ENCODE measurements around the gene GRIN2B.

The GRIN2B gene

DNA sequence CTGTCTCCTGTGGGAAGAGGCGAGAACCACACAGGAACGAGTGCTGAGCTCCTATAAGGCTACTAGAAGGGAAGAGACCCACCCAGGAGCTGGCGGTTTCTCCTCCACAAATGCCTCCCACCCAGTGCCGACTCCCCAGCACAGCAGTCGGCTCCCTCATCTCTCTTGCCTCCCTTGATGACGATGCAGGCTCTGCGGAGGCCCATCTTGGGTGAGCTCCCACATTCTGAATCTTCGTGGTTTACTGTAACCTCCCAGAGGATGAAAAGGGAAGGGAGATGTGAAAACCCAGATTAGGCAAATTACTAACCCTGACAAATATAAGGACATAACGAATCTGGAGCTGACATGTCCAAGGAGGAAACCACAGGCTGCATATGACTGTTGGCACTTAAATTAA is 23.8 kb downstream of the GRIN2B start:
- DNase-seq (ENCODE audit: low spot score), result no peak

GRCh38 chr12:13956060-13956590 is 25.3 kb downstream of the GRIN2B start:
- no peak for DNase-seq (ENCODE audit: low spot score)

GRCh38 chr12:13952096-13952495 is 29.3 kb downstream of the GRIN2B start:
- no peak for DNase-seq (ENCODE audit: low spot score)

GRCh38 chr12:13950502-13950901 is 30.9 kb downstream of the GRIN2B start:
- DNase-seq (ENCODE audit: low spot score), result peak; percentile 39

GRCh38 chr12:13948621-13949020 is 32.8 kb downstream of the GRIN2B start:
- no peak for DNase-seq (ENCODE audit: low spot score)

DNA sequence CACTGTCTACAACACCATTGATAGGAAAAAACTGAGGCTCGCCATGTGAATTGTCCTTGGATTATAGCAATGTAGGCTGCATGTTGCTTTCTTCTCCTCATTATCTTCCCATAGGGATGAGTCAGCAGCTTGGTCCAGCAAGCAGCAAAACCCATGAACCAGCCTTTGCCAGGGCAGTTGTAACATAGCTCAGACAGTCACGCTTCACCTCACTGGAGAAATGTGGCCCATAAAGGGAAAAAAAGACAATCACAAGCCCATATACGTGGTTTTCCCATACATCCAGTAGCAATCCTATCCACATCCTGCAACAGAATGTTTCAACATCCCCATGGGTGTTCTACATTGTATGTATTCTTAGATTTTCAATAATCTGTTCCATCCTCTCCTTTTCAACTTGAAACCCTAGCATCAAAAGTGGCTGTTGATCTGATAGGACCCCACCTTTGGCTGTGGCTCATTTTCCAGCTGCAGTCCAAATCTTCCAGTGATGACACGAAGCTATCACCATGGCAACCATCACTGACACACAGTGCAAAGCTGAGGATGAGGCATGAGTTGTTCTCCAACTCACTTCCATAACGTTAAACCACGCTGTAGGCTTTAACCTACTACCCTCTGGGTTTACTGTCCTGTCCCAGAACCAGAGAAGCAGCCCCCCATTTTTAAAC is 34.0 kb downstream of the GRIN2B start:
- DNase-seq (ENCODE audit: low spot score), result peak; percentile 44

GRCh38 chr12:13945641-13946040 is 35.8 kb downstream of the GRIN2B start:
- no peak for DNase-seq (ENCODE audit: low spot score)

DNA sequence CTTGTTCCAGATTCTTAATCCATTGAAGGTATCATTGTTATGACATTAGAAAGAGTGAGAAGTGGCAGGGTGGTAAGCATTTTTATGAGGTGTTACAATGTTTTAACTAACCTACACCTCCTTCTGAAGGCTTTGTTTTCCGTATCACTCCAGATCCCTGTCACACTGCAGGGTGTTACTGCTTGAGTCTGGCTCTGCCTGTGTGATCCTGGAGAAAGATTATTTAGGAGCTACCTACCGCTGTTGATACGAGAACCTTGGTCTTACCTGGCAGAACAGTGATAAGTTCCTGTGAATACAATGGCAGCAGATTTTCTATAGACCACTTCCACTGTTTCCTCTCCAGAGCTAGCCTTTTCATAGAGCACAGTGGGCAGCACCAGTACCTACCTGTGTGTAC is 36.2 kb downstream of the GRIN2B start:
- no peak for DNase-seq (ENCODE audit: low spot score)

GRCh38 chr12:13942826-13943225 is 38.6 kb downstream of the GRIN2B start:
- DNase-seq (ENCODE audit: low spot score), result peak; percentile 23

GRCh38 chr12:13941258-13942249 is 39.8 kb downstream of the GRIN2B start:
- DNase-seq (ENCODE audit: low spot score), result peak; percentile 72

DNA sequence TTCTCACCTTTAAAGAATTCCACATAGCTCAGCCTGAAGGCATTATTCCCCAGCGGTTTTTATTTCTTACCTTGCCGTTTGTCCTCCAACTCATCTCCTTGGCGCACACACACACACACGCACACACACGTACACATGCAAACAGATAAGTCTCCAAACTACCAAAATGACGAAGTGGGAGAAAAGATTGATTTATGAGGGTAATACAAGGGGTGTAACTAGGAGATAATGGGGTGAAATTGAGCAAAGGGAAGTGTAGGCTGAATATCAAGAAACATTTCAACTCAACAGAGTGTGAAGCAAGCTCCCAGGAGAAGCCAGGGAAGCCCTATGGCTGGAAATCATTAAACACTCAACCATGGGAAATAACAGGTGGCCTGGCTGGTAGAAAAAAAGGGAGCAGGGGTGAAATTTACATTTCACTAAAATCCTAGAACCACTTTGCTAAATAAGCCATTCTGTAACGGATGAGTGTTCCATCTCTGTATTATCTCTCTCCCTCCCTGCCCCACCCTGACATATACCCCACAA is 41.0 kb downstream of the GRIN2B start:
- no peak for DNase-seq (ENCODE audit: low spot score)

- DNase-seq (ENCODE audit: low spot score), result no peak
These were observed 43.7 kb downstream of the GRIN2B start for GRCh38 chr12:13937735-13938134.

- no peak for DNase-seq (ENCODE audit: low spot score)
These were observed 46.2 kb downstream of the GRIN2B start for GRCh38 chr12:13935169-13935568.
